Natural killer cell (primary cell): ENCODE data around the gene EDIL3. TPM values are rescaled to one million over a fixed set of nuclear protein-coding genes. Genes with fewer than 3 reads are reported as not detected.

Experiments used
- ATAC-seq, 3 donors: fragments of 150-1000 bp in 2 of 3; fragments of 200-7000 bp in 1 of 3; cut with Tn5 transposase; 1 replicate in 1 of 3; 2 replicates in 2 of 3; pipeline ENCODE4 v1.10.0; 2021; ENCODE audit warnings: mild to moderate bottlenecking in 2 of 3, moderate library complexity in 2 of 3
- DNase-seq, 2 donors: peaks; one replicate each; pipeline versions ENCODE4 v3.0.0 to v3.0.0-alpha.2; 2013 to 2021; ENCODE audit warnings: mixed read lengths in 1 of 2
- H3K27ac ChIP-seq: one replicate; pipeline ENCODE4 v1.5.1; 2013; ENCODE audit warnings: mild to moderate bottlenecking, low read length
- H3K27me3 ChIP-seq: one replicate; pipeline ENCODE4 v1.6.1; 2013; ENCODE audit warnings: low read length; ENCODE audit not compliant: control insufficient read depth, insufficient read depth
- H3K36me3 ChIP-seq: one replicate; pipeline ENCODE4 v1.6.1; 2013; ENCODE audit warnings: low read length; ENCODE audit not compliant: control insufficient read depth, insufficient read depth
- H3K4me1 ChIP-seq: one replicate; pipeline ENCODE4 v1.6.1; 2013; ENCODE audit warnings: low read length; ENCODE audit not compliant: control insufficient read depth, insufficient read depth
- H3K4me3 ChIP-seq: one replicate; pipeline ENCODE4 v1.5.1; 2013; ENCODE audit warnings: low read length
- H3K9me3 ChIP-seq: one replicate; pipeline ENCODE4 v1.6.1; 2013; ENCODE audit warnings: low read length; ENCODE audit not compliant: control insufficient read depth, insufficient read depth
- H3K27ac Mint-ChIP-seq, 2 donors: one replicate each; pipeline ENCODE4 v1.8.0; 2022; ENCODE audit warnings: mild to moderate bottlenecking in 2 of 2, mixed read lengths in 2 of 2, moderate library complexity in 1 of 2
- H3K27me3 Mint-ChIP-seq, 2 donors: one replicate each; pipeline ENCODE4 v1.8.0; 2022; ENCODE audit warnings: low read depth in 2 of 2, mixed read lengths in 2 of 2
- H3K36me3 Mint-ChIP-seq: one replicate; pipeline ENCODE4 v1.8.0; 2022; ENCODE audit warnings: mixed read lengths
- H3K4me1 Mint-ChIP-seq, 2 donors: one replicate each; pipeline ENCODE4 v1.8.0; 2022; ENCODE audit warnings: mixed read lengths in 2 of 2
- H3K4me3 Mint-ChIP-seq: one replicate; pipeline ENCODE4 v1.8.0; 2022; ENCODE audit warnings: mild to moderate bottlenecking, moderate library complexity, mixed read lengths
- H3K9me3 Mint-ChIP-seq, 2 donors: one replicate each; pipeline ENCODE4 v1.8.0; 2022; ENCODE audit warnings: mixed read lengths in 2 of 2
- WGBS: methylation state at CpG from one replicate; pipeline ENCODE4 v1.1.7; 2013; ENCODE audit warnings: missing lambda C conversion rate; ENCODE audit not compliant: insufficient coverage; 5-methylcytosine and 5-hydroxymethylcytosine counted together
- intact Hi-C: fragments of 100-400 bp; cut with micrococcal nuclease; formaldehyde crosslinking; loops from one replicate; pipeline ENCODE4 v1.14.2; 2022
- total RNA-seq, 4 donors: library from RNA; stranded (reverse); fragments of 120-200 nt in 1 of 4; gene quantifications; one replicate each; pipeline versions ENCODE4 v1.2.3 to v1.2.4, GENCODE V29; 2013 to 2022
- TF ChIP-seq, protein P1 (sequence below): fragments of 200-600 bp; IDR thresholded peaks from one replicate; pipeline ENCODE4 v1.8.0; 2022; ENCODE audit warnings: antibody characterized with exemption

EDIL3 gene
- total RNA-seq, 3 donors from 2014 or later (not counting 1 experiment from before 2014, with no cell fraction given) = not detected

- no peaks in the 10 kb centered on the region for H3K27me3 ChIP-seq
- no peak overlapping the region for H3K27ac Mint-ChIP-seq
- no peak for ATAC-seq
- no peaks in the 10 kb centered on the region for H3K36me3 Mint-ChIP-seq
- no peak overlapping the region for H3K27ac ChIP-seq
- no peaks in the 10 kb centered on the region for H3K4me1 ChIP-seq
- H3K9me3 ChIP-seq = no peaks in the 10 kb centered on the region
- 86% methylated on average over 1 of the region's 1 CpG for WGBS
- intact Hi-C loops = no loop called here
- no peak overlapping the region for H3K4me3 ChIP-seq
- H3K4me3 Mint-ChIP-seq = no peak overlapping the region
- no peaks in the 10 kb centered on the region for H3K4me1 Mint-ChIP-seq
- H3K27me3 Mint-ChIP-seq = no peaks in the 10 kb centered on the region
- DNase-seq = no peak
- TF ChIP-seq, protein P1, sequence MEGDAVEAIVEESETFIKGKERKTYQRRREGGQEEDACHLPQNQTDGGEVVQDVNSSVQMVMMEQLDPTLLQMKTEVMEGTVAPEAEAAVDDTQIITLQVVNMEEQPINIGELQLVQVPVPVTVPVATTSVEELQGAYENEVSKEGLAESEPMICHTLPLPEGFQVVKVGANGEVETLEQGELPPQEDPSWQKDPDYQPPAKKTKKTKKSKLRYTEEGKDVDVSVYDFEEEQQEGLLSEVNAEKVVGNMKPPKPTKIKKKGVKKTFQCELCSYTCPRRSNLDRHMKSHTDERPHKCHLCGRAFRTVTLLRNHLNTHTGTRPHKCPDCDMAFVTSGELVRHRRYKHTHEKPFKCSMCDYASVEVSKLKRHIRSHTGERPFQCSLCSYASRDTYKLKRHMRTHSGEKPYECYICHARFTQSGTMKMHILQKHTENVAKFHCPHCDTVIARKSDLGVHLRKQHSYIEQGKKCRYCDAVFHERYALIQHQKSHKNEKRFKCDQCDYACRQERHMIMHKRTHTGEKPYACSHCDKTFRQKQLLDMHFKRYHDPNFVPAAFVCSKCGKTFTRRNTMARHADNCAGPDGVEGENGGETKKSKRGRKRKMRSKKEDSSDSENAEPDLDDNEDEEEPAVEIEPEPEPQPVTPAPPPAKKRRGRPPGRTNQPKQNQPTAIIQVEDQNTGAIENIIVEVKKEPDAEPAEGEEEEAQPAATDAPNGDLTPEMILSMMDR = no peak
- no peaks in the 10 kb centered on the region for H3K36me3 ChIP-seq
- H3K9me3 Mint-ChIP-seq = peaks cover 4 to 9% of the 10 kb centered on the region in 2 donors
Observed at GRCh38 chr5:84344788-84345187, 39.9 kb downstream of the EDIL3 start.

GRCh38 chr5:84343171-84343570, 41.5 kb downstream of the EDIL3 start:
- TF ChIP-seq, protein P1 = no peak
- intact Hi-C loops = no loop called here
- H3K4me1 Mint-ChIP-seq = no peaks in the 10 kb centered on the region
- no peak for DNase-seq
- H3K27ac Mint-ChIP-seq = no peak overlapping the region
- Histone ChIP-seq H3K4me3 (no peak overlapping the region), H3K27me3 (no peaks in the 10 kb centered on the region), H3K27ac (no peak overlapping the region), H3K36me3 (no peaks in the 10 kb centered on the region), H3K4me1 (no peaks in the 10 kb centered on the region), H3K9me3 (no peaks in the 10 kb centered on the region)
- no peaks in the 10 kb centered on the region for H3K36me3 Mint-ChIP-seq
- H3K27me3 Mint-ChIP-seq = no peaks in the 10 kb centered on the region
- H3K9me3 Mint-ChIP-seq = peaks cover 4 to 11% of the 10 kb centered on the region in 2 donors
- H3K4me3 Mint-ChIP-seq = no peak overlapping the region
- ATAC-seq = no peak

GRCh38 chr5:84332106-84332505, 52.6 kb downstream of the EDIL3 start:
- H3K9me3 ChIP-seq = peaks cover 3% of the 10 kb centered on the region
- H3K4me1 ChIP-seq = no peaks in the 10 kb centered on the region
- no peak overlapping the region for H3K27ac ChIP-seq
- H3K36me3 Mint-ChIP-seq = no peaks in the 10 kb centered on the region
- H3K9me3 Mint-ChIP-seq = peaks cover 5 to 19% of the 10 kb centered on the region in 2 donors
- intact Hi-C loops = no loop called here
- H3K4me3 ChIP-seq = no peak overlapping the region
- H3K27ac Mint-ChIP-seq = no peak overlapping the region
- no peak for DNase-seq
- TF ChIP-seq, protein P1 = no peak
- no peaks in the 10 kb centered on the region for H3K27me3 ChIP-seq
- no peak overlapping the region for H3K4me3 Mint-ChIP-seq
- WGBS = 92% methylated on average over 5 of the region's 5 CpGs
- no peaks in the 10 kb centered on the region for H3K27me3 Mint-ChIP-seq
- H3K36me3 ChIP-seq = no peaks in the 10 kb centered on the region
- ATAC-seq = no peak
- H3K4me1 Mint-ChIP-seq = no peaks in the 10 kb centered on the region

GRCh38 chr5:84327591-84327990, 57.1 kb downstream of the EDIL3 start:
- Histone ChIP-seq H3K27ac (no peak overlapping the region), H3K36me3 (no peaks in the 10 kb centered on the region), H3K4me1 (no peaks in the 10 kb centered on the region), H3K27me3 (no peaks in the 10 kb centered on the region), H3K4me3 (no peak overlapping the region), H3K9me3 (peaks cover 3% of the 10 kb centered on the region)
- TF ChIP-seq, protein P1 = no peak
- ATAC-seq = no peak
- H3K4me1 Mint-ChIP-seq = no peaks in the 10 kb centered on the region
- peaks cover 7 to 10% of the 10 kb centered on the region in 2 donors for H3K9me3 Mint-ChIP-seq
- H3K27me3 Mint-ChIP-seq = no peaks in the 10 kb centered on the region
- H3K4me3 Mint-ChIP-seq = no peak overlapping the region
- DNase-seq = no peak
- H3K36me3 Mint-ChIP-seq = no peaks in the 10 kb centered on the region
- H3K27ac Mint-ChIP-seq = no peak overlapping the region
- intact Hi-C loops = no loop called here
- 57% methylated on average over 1 of the region's 3 CpGs for WGBS
